ENCODE results near the gene LRRFIP1.
"Not testable (repeated sequence)": the region's sequence is repeated elsewhere in the genome, so short reads cannot be mapped to it uniquely, and the experiment has no call there.

LRRFIP1 gene, protein sequence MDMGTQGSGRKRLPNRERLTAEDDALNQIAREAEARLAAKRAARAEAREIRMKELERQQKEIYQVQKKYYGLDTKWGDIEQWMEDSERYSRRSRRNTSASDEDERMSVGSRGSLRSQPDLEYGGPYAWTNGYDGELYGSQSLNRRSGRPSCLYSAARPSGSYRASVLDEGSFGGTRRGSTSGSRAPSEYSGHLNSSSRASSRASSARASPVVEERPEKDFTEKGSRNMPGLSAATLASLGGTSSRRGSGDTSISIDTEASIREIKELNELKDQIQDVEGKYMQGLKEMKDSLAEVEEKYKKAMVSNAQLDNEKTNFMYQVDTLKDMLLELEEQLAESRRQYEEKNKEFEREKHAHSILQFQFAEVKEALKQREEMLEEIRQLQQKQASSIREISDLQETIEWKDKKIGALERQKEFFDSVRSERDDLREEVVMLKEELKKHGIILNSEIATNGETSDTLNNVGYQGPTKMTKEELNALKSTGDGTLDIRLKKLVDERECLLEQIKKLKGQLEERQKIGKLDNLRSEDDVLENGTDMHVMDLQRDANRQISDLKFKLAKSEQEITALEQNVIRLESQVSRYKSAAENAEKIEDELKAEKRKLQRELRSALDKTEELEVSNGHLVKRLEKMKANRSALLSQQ

GRCh38 chr2:237627441-237628246, at the start of gene LRRFIP1:
Gene LRRFIP1, plus strand, starts transcription at chr2:237627587. Its CDS starts 58 bp downstream, at chr2:237627645.
- FAIRE-seq = peak; percentile 42

DNA sequence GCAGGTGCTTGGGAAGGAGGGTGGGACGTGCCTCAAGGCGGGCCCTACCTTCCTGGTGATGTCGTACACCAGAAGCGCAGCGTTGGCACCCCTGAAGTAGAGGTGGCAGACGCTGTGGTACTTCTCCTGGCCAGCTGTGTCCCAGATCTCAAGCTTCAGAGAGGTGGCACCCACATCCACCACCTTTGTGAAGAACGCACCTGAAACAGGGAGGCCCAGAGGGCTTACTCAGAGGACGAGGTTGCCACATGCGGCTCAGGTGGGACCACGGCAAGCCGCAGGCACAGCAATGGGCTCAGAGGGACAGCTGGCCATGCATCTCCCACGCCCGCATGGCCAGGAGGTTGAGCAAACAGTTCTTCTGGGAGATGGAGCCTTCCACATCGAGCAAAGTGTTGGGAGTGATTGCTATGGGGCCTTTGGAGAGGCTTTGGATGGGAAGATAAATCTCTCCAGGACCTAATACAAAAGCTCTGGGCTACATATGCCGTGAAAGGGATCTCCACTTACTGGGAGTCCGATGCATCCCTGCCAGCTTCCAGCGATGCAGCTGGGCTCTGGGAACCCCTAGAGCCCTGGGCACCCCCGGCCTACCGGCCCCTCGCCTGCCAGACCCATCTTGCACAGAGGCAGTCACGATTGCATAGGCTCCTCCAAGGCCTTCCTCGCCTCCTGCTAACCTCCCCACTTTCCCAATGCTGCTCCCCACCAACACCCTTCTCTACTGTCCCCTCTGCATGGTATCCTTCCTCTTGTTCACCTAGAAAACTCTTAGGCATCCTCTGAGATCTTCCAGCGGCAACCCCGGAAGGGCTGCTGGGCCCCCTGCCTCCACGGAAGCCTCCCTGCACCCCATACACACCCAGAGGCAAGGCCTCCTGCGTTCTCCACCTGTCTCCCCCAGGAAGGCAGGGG, 49.2 kb upstream of the LRRFIP1 start:
- no peak for DNase-seq (ENCODE audit: insufficient read length, low spot score)
- FAIRE-seq = no peak

More at GRCh38 chr2:237627441-237628246, at the start of gene LRRFIP1:
- DNase-seq (ENCODE audit: insufficient read length, low spot score) = peak; percentile 45

- no peak for DNase-seq (ENCODE audit: insufficient read length, low spot score)
- no peak for FAIRE-seq
Observed at GRCh38 chr2:237581326-237581725, 46.1 kb upstream of the LRRFIP1 start.

DNA sequence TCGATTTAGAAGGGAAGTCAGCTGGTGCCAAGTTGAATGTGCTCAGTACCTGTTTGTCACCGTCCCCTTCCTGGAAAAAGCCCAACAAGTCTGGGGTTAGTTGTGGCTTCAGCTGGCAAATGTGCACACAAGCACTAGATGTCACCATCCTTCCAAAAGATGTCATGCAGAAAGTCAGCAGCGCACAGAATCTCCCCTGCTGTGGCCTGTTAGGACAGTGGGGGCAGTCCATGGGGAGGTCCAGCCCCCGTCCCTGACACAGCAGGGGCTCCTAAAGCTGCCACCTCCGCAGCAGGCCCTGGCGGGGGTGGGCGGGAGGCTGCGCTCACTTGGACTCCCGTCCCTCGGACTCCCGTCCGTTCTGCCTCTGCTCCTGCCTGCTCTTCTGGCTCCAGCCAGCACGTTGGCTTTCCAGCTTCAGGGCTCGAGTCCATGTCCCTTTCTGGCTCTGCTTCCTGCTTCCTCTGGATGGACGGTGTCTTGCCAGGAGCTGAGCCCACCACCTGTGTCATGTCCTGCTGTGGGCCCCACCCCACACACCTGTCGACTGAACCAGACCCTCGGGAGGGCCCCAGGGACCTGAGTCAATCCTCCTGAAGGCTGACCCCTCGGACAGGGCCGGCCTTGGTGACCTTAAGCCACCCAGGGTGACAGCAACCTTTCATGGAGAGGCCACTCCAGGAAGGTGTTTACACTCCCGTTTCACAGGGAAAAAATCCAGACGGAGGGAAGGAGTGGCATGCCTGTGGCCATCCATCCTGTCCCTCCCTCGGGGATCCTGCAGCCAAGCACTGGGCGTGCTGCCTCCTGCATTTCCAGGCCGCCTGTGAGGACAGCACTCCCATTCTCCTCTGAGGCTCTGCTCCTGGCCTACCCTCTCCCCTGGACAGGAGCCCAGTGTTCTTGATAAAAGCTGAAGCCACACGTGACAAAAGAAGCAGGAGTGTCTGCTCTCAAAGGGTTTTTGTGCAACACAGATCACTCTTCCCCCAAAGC, 45.3 kb upstream of the LRRFIP1 start:
- FAIRE-seq (peak; percentile 74), DNase-seq (ENCODE audit: insufficient read length, low spot score) (peak; percentile 46)

DNA sequence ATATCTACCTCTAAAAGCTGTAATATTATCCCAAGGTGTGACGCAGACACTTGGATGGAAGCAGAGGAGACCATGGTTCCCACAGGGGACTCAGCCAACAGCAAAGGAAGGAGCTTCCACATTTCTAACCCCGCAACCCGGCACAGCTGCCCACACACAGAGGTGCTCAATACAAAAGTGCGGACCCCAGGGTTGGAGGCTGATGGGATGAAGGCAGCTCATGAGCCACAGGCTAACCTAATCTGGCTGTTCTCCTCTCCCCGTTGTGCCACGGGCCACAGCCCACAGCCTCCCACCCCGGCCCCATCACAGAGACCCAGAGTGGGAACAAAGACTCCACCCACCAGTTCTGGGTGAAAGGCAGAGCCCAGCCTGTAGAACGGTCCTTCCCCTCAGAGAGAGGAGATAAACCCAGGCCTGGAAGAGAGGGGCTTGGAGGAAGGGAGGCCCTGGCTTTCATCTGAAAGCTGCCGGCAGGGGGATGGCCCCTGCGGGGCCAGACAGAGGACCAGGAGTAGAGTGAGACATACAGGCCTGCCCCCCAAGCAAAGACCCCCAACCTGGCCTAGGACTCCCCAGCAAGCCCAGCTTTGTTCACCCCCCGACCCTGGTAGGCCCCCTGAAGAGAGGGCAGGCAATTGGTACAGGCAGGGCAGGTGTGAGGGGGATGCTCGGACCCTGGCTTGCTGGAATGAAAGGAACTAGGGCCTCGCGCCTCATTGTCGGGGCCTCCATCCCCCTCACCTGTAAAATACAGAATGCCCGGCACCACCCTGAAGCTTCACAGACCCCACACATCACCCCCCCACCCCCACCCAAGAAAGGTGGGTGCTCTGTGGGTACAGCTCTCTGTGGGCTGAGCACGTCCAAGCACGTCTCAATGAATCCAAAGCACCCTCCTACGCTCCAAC, 43.7 kb upstream of the LRRFIP1 start:
- DNase-seq (ENCODE audit: insufficient read length, low spot score) = no peak
- FAIRE-seq = no peak

DNA sequence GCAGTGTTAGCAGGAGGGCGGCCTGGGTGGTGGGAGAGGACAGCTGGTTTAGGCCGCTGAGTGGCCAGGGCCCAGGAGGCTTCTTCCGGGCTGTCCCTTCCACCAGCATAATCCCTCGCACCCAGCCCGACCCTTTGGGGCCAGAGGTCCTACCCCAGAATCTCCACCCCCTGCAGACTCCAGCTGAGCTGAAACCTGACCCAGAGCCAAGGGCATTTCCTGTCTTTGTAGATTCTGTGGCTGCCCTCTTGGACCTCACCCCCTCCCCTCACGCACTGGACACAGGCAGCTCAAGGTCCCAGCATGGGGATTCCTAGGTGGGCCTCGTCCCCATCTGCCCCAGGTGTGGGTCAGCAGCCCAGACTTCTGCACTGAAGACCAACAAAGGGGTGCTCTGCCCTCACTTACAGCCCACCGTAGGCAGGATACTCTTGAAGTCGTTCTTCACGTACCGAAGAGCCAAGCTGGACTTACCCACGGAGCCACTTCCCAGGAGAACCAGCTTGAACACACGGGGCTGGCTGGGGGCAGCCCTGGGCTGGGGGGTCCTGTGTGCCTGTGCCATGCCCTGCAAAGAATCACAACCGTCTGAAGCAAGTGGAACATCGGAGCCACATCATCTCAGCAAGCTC, 41.7 kb upstream of the LRRFIP1 start:
- FAIRE-seq (no peak), DNase-seq (ENCODE audit: insufficient read length, low spot score) (no peak)

DNA sequence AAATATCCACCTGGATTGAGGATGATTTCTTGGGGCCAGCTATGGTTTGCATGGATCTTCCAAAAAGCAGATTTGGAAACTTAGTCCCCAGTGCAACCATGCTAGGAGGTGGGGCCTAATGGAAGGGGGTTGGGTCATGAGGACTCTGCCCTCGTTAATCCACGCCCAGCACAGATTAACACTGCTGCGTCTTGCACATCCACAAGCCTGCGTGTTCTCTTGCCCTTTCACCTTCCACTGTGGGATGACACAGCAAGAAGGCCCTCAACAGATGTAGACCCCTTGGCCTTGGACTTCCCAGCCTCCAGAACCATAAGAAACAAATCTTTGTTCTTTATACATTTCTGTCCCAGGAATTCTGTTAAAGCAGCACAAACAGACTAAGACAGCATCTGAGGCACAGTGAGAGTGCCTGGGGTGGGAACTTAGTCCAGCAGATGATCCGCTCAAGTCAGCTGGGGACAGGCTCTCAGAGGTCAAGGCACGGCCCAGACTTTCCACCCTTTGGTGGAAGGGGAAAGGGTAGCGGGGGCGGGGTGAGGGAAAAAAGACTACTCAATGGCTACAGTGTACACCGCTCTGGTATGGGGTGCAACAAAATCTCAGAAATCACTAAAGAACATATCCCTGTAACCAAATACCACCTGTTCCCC, 39.2 kb upstream of the LRRFIP1 start:
- DNase-seq (ENCODE audit: insufficient read length, low spot score) (no peak), FAIRE-seq (no peak)

GRCh38 chr2:237590272-237591140, 36.9 kb upstream of the LRRFIP1 start, which contains the start of gene RAB17:
Gene RAB17, minus strand, starts transcription at chr2:237590734. Its CDS starts 4,580 bp downstream, at chr2:237586154.
- DNase-seq (ENCODE audit: insufficient read length, low spot score) = no peak
- FAIRE-seq = peak; percentile 57

DNA sequence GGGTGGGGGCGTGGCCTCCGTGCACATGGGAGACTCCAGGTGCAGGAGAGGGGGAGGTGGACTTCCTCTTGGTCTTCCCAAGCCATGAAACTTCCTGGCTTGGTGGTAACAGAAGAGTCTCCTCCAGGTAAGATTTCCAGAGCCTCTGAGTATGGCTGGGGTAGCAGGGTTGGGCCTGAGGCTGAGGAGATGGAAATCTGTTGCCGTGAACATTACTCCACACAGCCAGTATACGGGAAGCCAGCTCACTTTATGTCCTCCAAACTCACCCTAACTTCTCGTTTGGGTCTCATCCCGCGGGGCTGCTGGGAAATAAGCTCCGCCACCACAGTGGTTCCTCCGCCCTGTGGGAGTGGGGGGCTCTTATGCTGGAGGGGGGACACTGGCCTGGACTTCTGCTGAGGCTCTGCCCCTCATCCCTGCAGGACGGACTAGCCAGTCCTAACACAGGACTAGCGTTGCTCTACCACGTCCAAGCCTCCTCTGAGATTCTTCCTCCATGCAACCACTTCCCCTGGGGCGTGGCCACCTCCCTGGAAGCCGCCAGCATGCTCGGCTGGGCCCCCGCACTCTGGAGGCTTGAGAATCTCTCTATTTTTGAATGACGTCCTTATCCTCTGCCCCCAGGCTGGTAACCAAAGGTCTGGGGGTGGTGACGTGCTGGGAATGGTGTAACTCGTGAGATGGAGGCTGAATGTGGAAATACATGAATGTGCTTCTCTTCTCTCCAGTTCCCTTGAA, 36.1 kb upstream of the LRRFIP1 start:
- FAIRE-seq = no peak
- DNase-seq (ENCODE audit: insufficient read length, low spot score) = no peak

GRCh38 chr2:237592425-237592980, 34.9 kb upstream of the LRRFIP1 start:
- DNase-seq (ENCODE audit: insufficient read length, low spot score) (no peak), FAIRE-seq (no peak)

DNA sequence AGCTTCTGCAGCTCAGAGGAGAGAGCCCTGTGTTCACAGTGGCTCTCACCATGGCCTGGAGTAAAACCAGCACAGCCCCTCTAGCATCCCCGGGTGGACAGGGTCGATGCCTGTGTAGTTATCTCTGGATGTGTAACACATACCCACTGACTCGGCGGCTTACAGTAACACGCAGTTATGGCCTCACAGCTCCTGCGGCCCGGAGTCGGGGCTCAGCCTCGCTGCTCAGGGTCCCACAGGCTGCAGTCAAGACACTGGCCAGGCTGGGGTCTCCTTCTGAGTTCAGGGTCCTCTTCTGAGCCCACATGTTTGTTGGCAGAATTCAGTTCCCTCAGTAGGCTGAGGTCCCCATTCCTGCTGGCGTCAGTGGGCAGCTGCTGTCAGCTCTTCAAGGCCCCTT, 34.4 kb upstream of the LRRFIP1 start:
- FAIRE-seq = no peak
- DNase-seq (ENCODE audit: insufficient read length, low spot score) = no peak

DNA sequence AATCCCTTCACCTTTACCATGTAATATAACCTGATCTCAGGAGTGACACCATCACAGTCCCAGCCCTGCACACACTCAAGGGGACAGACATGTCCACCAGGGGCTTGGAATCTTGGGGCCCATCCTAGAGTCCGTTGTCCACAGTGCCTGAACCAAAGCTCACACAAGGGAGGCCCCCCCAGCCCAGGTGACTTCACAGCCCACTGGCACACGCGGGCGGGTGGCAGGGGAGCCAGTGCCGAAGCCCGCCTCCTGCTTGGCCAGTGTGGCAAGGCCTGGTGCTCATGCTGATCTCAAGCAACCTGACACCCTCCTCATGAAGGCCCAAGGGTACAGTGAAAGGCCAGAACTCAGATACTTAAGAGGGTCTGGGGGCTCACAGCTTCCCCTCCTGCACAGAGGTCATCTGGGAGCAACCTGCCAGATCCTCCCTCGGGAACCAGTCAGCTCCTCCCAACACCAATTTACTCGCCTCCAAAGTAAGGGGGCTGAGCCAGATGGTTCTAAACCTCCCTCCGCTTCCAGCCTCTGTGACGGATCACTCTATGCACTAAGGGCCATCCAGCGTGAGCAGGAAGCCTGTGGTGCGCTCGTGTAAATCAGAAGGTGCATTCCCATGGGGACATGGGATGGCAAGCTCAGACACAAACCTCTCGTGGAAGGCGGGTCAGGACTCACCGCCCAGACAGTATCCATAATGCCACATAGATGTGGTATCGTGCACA, 33.6 kb upstream of the LRRFIP1 start:
- DNase-seq (ENCODE audit: insufficient read length, low spot score) (no peak), FAIRE-seq (no peak)

- no peak for DNase-seq (ENCODE audit: insufficient read length, low spot score)
- FAIRE-seq = no peak
Observed at GRCh38 chr2:237594514-237594871, 32.9 kb upstream of the LRRFIP1 start.

- not testable (repeated sequence) for FAIRE-seq
Observed at GRCh38 chr2:237595829-237596519, 31.4 kb upstream of the LRRFIP1 start.

More at GRCh38 chr2:237595829-237596519, 31.4 kb upstream of the LRRFIP1 start:
- not testable (repeated sequence) for DNase-seq (ENCODE audit: insufficient read length, low spot score)
